H1 (cell line): ENCODE data around the gene CFAP74. TPM values are rescaled to one million over a fixed set of nuclear protein-coding genes. Genes with fewer than 3 reads are reported as not detected.
A peak's percentile ranks its signal among the peaks of the same experiment; 100 is the strongest.

Source experiments
- CTCF ChIA-PET: fragments of 300-600 bp; sonication (Branson Sonifier 250); formaldehyde crosslinking; loops from one replicate; lab custom pipeline; 2021; ENCODE audit not compliant: partially characterized antibody; lab: Charles Lee
- POLR2A ChIA-PET: fragments of 300-600 bp; sonication (Branson Sonifier 250); formaldehyde crosslinking; loops from one replicate; lab custom pipeline; 2021; ENCODE audit warnings: inconsistent platforms; ENCODE audit not compliant: partially characterized antibody; lab: Charles Lee
- DNase-seq, 2 experiments: peaks; one replicate each; pipeline versions ENCODE4 v3.0.0 to v3.0.0-alpha.2; 2010 to 2022; ENCODE audit warnings: low spot score in 2 of 2, low read depth in 1 of 2, mixed read lengths in 1 of 2
- FAIRE-seq: peaks from 2 replicates; lab custom pipeline; 2011; peaks lifted over from hg19 to GRCh38; lab: Jason Lieb, UNC
- H2AFZ ChIP-seq: 2 replicates; pipeline ENCODE4 v1.8.1; 2012; ENCODE audit warnings: low read length, inconsistent platforms
- H2AK5ac ChIP-seq: 2 replicates; pipeline ENCODE4 v1.6.1; 2013; ENCODE audit warnings: low read depth, low read length
- H2BK120ac ChIP-seq: replicated peaks from 2 replicates; pipeline ENCODE3; 2013; ENCODE audit warnings: low read depth, low read length, inconsistent platforms
- H2BK12ac ChIP-seq: 2 replicates; pipeline ENCODE4 v1.6.1; 2013; ENCODE audit warnings: low read depth, low read length
- H2BK15ac ChIP-seq: 2 replicates; pipeline ENCODE4 v1.6.1; 2013; ENCODE audit warnings: low read length
- H2BK20ac ChIP-seq: 2 replicates; pipeline ENCODE4 v1.6.1; 2013; ENCODE audit warnings: low read length
- H2BK5ac ChIP-seq: 2 replicates; pipeline ENCODE4 v1.6.1; 2013; ENCODE audit warnings: low read depth, low read length
- H3K14ac ChIP-seq: 2 replicates; pipeline ENCODE4 v1.6.1; 2013; ENCODE audit warnings: inconsistent platforms; ENCODE audit not compliant: insufficient read length
- H3K18ac ChIP-seq: 2 replicates; pipeline ENCODE4 v1.6.1; 2013; ENCODE audit warnings: low read length; ENCODE audit errors: extremely low read depth
- H3K23ac ChIP-seq: 2 replicates; pipeline ENCODE4 v1.6.1; 2013; ENCODE audit warnings: inconsistent platforms; ENCODE audit not compliant: insufficient read length
- H3K23me2 ChIP-seq: 2 replicates; pipeline ENCODE4 v1.6.1; 2013; ENCODE audit warnings: low read depth, low read length
- H3K27ac ChIP-seq: 2 replicates; pipeline ENCODE4 v1.6.1; 2011; ENCODE audit warnings: low read depth, low read length, inconsistent platforms
- H3K27me3 ChIP-seq, 4 experiments: replicated peaks in 1 of 4; 1 replicate in 1 of 4; 2 replicates in 3 of 4; pipeline versions ENCODE4 v1.6.1 to v1.8.1; 2011 to 2013; ENCODE audit warnings: low read length in 3 of 4, mild to moderate bottlenecking in 3 of 4, inconsistent platforms in 2 of 4, mixed read lengths in 2 of 4, moderate library complexity in 1 of 4; ENCODE audit not compliant: control insufficient read depth in 3 of 4, insufficient read depth in 3 of 4; ENCODE audit errors: extremely low read depth in 1 of 4
- H3K36me3 ChIP-seq, 4 experiments: 2 replicates each; pipeline versions ENCODE4 v1.6.1 to v1.8.1; 2011 to 2013; ENCODE audit warnings: mild to moderate bottlenecking in 4 of 4, low read length in 3 of 4, moderate library complexity in 2 of 4, control low read depth in 1 of 4, inconsistent platforms in 1 of 4; ENCODE audit not compliant: insufficient read depth in 4 of 4, control insufficient read depth in 2 of 4
- H3K4ac ChIP-seq: replicated peaks from 2 replicates; pipeline ENCODE3; 2013; ENCODE audit warnings: low read length, low read depth, mixed read lengths, inconsistent platforms; ENCODE audit not compliant: insufficient read length
- H3K4me1 ChIP-seq, 4 experiments: replicated peaks in 1 of 4; 1 replicate in 1 of 4; 2 replicates in 3 of 4; pipeline versions ENCODE4 v1.6.1 to v1.8.1; 2011 to 2013; ENCODE audit warnings: low read length in 3 of 4, inconsistent platforms in 2 of 4, mixed read lengths in 1 of 4; ENCODE audit not compliant: insufficient read depth in 4 of 4, control insufficient read depth in 3 of 4
- H3K4me2 ChIP-seq, 2 experiments: 2 replicates each; pipeline versions ENCODE4 v1.6.1 to v1.8.1; 2011 to 2013; ENCODE audit warnings: low read depth in 2 of 2, low read length in 2 of 2, control low read depth in 1 of 2, inconsistent platforms in 1 of 2, mild to moderate bottlenecking in 1 of 2; ENCODE audit not compliant: insufficient read depth in 1 of 2
- H3K4me3 ChIP-seq, 4 experiments: fragments of 200-600, 300-600 bp in 1 of 4; sonication (generic), shearing (Covaris generic), sonication (Bioruptor Twin) in 1 of 4; 2 replicates each; pipeline versions ENCODE4 v1.5.1 to v1.8.1; 2011 to 2016; ENCODE audit warnings: low read length in 4 of 4, low read depth in 3 of 4, control low read depth in 2 of 4, inconsistent platforms in 2 of 4, mild to moderate bottlenecking in 2 of 4, mixed read lengths in 1 of 4, moderate library complexity in 1 of 4; ENCODE audit not compliant: insufficient read depth in 2 of 4; ENCODE audit errors: extremely low read depth in 1 of 4
- H3K56ac ChIP-seq: replicated peaks from 2 replicates; pipeline ENCODE3; 2013; ENCODE audit warnings: low read depth, mild to moderate bottlenecking, mixed read lengths, low read length, inconsistent platforms; ENCODE audit not compliant: insufficient read length
- H3K79me1 ChIP-seq: 2 replicates; pipeline ENCODE4 v1.6.1; 2013; ENCODE audit warnings: low read depth, low read length, control low read depth
- H3K79me2 ChIP-seq, 2 experiments: 2 replicates each; pipeline versions ENCODE4 v1.6.1 to v1.8.1; 2012 to 2013; ENCODE audit warnings: low read length in 2 of 2, mild to moderate bottlenecking in 2 of 2, inconsistent platforms in 1 of 2; ENCODE audit not compliant: insufficient read depth in 2 of 2, control insufficient read depth in 1 of 2
- H3K9ac ChIP-seq, 4 experiments: replicated peaks in 1 of 4; 1 replicate in 1 of 4; 2 replicates in 3 of 4; pipeline versions ENCODE4 v1.6.1 to v1.8.1; 2011 to 2013; ENCODE audit warnings: low read depth in 3 of 4, low read length in 3 of 4, control low read depth in 2 of 4, mild to moderate bottlenecking in 2 of 4, moderate library complexity in 2 of 4, inconsistent platforms in 1 of 4; ENCODE audit errors: extremely low read depth in 1 of 4
- H3K9me3 ChIP-seq, 2 experiments: 2 replicates each; pipeline versions ENCODE4 v1.6.1 to v1.8.1; 2012 to 2013; ENCODE audit warnings: mild to moderate bottlenecking in 2 of 2, moderate library complexity in 2 of 2, control low read depth in 1 of 2, inconsistent platforms in 1 of 2, low read depth in 1 of 2, low read length in 1 of 2, mixed read lengths in 1 of 2; ENCODE audit not compliant: insufficient read depth in 2 of 2
- H4K20me1 ChIP-seq, 2 experiments: replicated peaks in 1 of 2; 2 replicates each; pipeline versions ENCODE3 to v1.8.1; 2011 to 2013; ENCODE audit warnings: inconsistent platforms in 2 of 2, low read length in 2 of 2, mild to moderate bottlenecking in 1 of 2; ENCODE audit not compliant: insufficient read depth in 2 of 2, control insufficient read depth in 1 of 2
- H4K5ac ChIP-seq: 2 replicates; pipeline ENCODE4 v1.6.1; 2013; ENCODE audit warnings: low read length, low read depth, mixed read lengths, inconsistent platforms; ENCODE audit not compliant: insufficient read length
- H4K8ac ChIP-seq: 2 replicates; pipeline ENCODE4 v1.8.0; 2013; ENCODE audit warnings: mild to moderate bottlenecking, moderate library complexity, low read length, inconsistent platforms; ENCODE audit not compliant: insufficient read depth; ENCODE audit errors: extremely low read depth
- H4K91ac ChIP-seq: replicated peaks from 2 replicates; pipeline ENCODE3; 2013; ENCODE audit warnings: low read length, mixed read lengths, inconsistent platforms; ENCODE audit not compliant: insufficient read length
- BACH1 ChIP-seq: IDR thresholded peaks from 2 replicates; pipeline ENCODE4 v1.6.1; 2012; ENCODE audit warnings: low read length, improper control_type of control experiment
- CHD2 ChIP-seq: IDR thresholded peaks from 2 replicates; pipeline ENCODE4 v1.6.1; 2012; ENCODE audit warnings: low read length, improper control_type of control experiment
- HDAC6 ChIP-seq: IDR thresholded peaks from one replicate; pipeline ENCODE4 v1.7.1; 2012; ENCODE audit warnings: low read depth, mild to moderate bottlenecking, inconsistent platforms, low read length, moderate library complexity
- NRF1 ChIP-seq: IDR thresholded peaks from 2 replicates; pipeline ENCODE4 v1.6.1; 2011; ENCODE audit warnings: mild to moderate bottlenecking, low read depth, low read length, improper control_type of control experiment
- SRF ChIP-seq: IDR thresholded peaks from 2 replicates; pipeline ENCODE4 v1.6.1; 2011; ENCODE audit warnings: mild to moderate bottlenecking, low read depth, low read length, moderate library complexity
- WGBS, 2 experiments: shearing (Covaris generic) in 1 of 2; methylation state at CpG; one replicate each; pipeline versions ENCODE4 v1.1.6 to v1.1.7; 2013 to 2015; ENCODE audit warnings: low lambda C conversion rate in 2 of 2, mixed read lengths in 2 of 2, inconsistent platforms in 1 of 2, low coverage in 1 of 2, missing lambda C conversion rate in 1 of 2; ENCODE audit not compliant: insufficient replicate concordance in 2 of 2, insufficient coverage in 1 of 2, insufficient read length in 1 of 2; ENCODE audit errors: extremely low coverage in 1 of 2, missing lambda C conversion rate in 1 of 2; 5-methylcytosine and 5-hydroxymethylcytosine counted together
- polyA plus RNA-seq, 7 experiments: library from polyadenylated mRNA; depleted of rRNA in 3 of 7; stranded (reverse) in 5 of 7; unstranded in 2 of 7; fragments of >200 nt in 5 of 7; fragments of 200-250 nt in 2 of 7; gene quantifications; 1 replicate in 5 of 7; 2 replicates in 1 of 7; 4 replicates in 1 of 7; pipeline versions ENCODE4 v1.2.1 to v1.2.3, GENCODE V29; 2011 to 2013; ENCODE audit warnings: missing spikeins in 2 of 7, mixed read lengths in 2 of 7
- total RNA-seq: library from RNA; stranded (reverse); fragmentation: NEBNext Ultra II Directional; extraction: Animal tissue kit (Norgen Biotek cat#: 25700); gene quantifications from 2 replicates; pipeline ENCODE4 v1.2.1, GENCODE V29; 2021

CFAP74 gene
- total and polyA plus RNA-seq, 2 of the 8 experiments (the other 6 are each of a cell fraction or from before 2014, with no cell fraction given), result 0.09 to 0.20 TPM

GRCh38 chr1:1924386-1924785 lies 79.2 kb downstream of the CFAP74 start:
- DNase-seq (no peak), FAIRE-seq (no peak)
- Histone ChIP-seq H2BK20ac (no peak overlapping the region), H3K27ac (no peak overlapping the region), H3K23me2 (no peaks in the 10 kb centered on the region; the same call in 1 of the 2 replicates), H3K4me3 (no peak overlapping the region), H4K20me1 (no peaks in the 10 kb centered on the region), H3K36me3 (no peaks in the 10 kb centered on the region), H4K8ac (peak overlapping the region; percentile 35; the same call in 1 of the 2 replicates), H2BK15ac (no peak overlapping the region), H2BK120ac (no peak overlapping the region), H3K4me2 (no peak overlapping the region), H2AK5ac (no peak overlapping the region), H3K56ac (no peak overlapping the region), H3K9ac (no peak overlapping the region), H3K14ac (no peak overlapping the region), H3K4ac (no peak overlapping the region), H2BK12ac (0 out of 2 replicates have a peak overlapping the region, but pooled peaks have one; percentile 80), H4K5ac (no peak overlapping the region), H3K18ac (no peak overlapping the region), H2AFZ (no peak overlapping the region), H3K79me2 (no peaks in the 10 kb centered on the region), H4K91ac (no peak overlapping the region), H3K79me1 (no peaks in the 10 kb centered on the region), H3K4me1 (peaks cover 0 to 7% (median 6%) of the 10 kb centered on the region in 4 experiments; a peak in 4 of 7 replicates), H2BK5ac (no peak overlapping the region), H3K27me3 (peaks cover 0 to 2% (median under 1%) of the 10 kb centered on the region in 4 experiments; a peak in 1 of 7 replicates), H3K23ac (no peak overlapping the region), H3K9me3 (peaks cover 0 to 15% of the 10 kb centered on the region in 2 experiments; a peak in 1 of 4 replicates)
- WGBS, 2 experiments, result 88% methylated on average over 15 of the region's 18 CpGs; no CpG with 5 or more reads in 1 of the 2 experiments
- POLR2A ChIA-PET, result no interaction called here
- CTCF ChIA-PET, result interaction anchor here (0.6 to 3.4 kb wide), 7 partner anchors 8 to 122 kb away, joined by 3 to 21 read pairs (median 4); no protein-coding TSS in a partner anchor
- no peak for TF ChIP-seq HDAC6
- TF ChIP-seq CHD2, result no peak
- no peak for TF ChIP-seq BACH1
- no peak for TF ChIP-seq SRF
- TF ChIP-seq NRF1, result no peak
